GM12864 (cell line): ENCODE measurements around the gene SH2D3C.
A peak's percentile ranks its signal among the peaks of the same experiment; 100 is the strongest.
"Not testable (repeated sequence)": the region's sequence is repeated elsewhere in the genome, so short reads cannot be mapped to it uniquely, and the experiment has no call there.

Source experiments
- DNase-seq: peaks from one replicate; pipeline ENCODE4 v3.0.0-alpha.2; 2011; ENCODE audit warnings: low read depth
- H3K4me3 ChIP-seq: 2 replicates; pipeline ENCODE4 v1.5.1; 2011; ENCODE audit warnings: mild to moderate bottlenecking, low read depth, low read length, control low read depth
- CTCF ChIP-seq: IDR thresholded peaks from 2 replicates; pipeline ENCODE4 v1.5.1; 2011; ENCODE audit warnings: low read depth, mild to moderate bottlenecking, moderate library complexity, low read length, control low read depth, inconsistent platforms; ENCODE audit errors: missing control alignments

SH2D3C gene

DNA sequence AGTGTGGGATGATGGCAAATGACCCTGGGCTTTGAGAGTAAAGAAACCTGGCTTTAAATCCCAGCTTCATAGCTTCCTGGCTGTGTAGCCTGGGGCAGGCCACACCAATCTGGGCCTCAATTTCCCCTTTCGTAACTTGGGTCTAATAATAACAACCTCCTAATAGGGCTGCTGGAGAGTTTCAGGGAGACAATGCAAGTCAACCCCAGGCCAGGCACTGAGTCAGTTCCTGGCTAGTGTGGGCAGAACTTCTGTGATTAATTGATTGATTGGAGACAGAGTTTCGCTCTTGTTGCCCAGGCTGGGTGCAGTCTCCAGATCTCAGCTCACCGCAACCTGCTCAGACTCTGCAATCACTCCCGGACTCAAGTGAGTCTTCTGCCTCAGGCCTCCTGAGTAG, 3.3 kb upstream of the SH2D3C start:
- TF ChIP-seq CTCF, result no peak
- H3K4me3 ChIP-seq, result no peak overlapping the region
- no peak for DNase-seq

DNA sequence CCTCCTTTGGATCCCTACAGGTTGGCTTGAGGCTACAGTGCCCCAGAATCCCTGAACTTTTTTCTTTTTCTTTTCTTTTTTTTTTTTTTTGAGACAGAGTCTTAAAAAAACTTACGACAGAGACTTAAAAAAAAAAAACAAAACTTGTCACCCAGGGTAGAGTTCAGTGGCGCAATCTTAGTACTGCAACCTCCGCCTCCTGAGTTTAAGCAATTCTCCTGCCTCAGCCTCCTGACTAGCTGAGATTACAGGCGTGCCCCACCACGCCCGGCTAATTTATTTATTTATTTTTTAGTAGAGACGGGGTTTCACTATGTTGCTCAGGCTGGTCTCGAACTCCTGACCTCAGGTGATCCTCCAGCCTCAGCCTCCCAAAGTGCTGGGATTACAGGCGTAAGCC, 2.4 kb upstream of the SH2D3C start:
- not testable (repeated sequence) for DNase-seq, H3K4me3 ChIP-seq

DNA sequence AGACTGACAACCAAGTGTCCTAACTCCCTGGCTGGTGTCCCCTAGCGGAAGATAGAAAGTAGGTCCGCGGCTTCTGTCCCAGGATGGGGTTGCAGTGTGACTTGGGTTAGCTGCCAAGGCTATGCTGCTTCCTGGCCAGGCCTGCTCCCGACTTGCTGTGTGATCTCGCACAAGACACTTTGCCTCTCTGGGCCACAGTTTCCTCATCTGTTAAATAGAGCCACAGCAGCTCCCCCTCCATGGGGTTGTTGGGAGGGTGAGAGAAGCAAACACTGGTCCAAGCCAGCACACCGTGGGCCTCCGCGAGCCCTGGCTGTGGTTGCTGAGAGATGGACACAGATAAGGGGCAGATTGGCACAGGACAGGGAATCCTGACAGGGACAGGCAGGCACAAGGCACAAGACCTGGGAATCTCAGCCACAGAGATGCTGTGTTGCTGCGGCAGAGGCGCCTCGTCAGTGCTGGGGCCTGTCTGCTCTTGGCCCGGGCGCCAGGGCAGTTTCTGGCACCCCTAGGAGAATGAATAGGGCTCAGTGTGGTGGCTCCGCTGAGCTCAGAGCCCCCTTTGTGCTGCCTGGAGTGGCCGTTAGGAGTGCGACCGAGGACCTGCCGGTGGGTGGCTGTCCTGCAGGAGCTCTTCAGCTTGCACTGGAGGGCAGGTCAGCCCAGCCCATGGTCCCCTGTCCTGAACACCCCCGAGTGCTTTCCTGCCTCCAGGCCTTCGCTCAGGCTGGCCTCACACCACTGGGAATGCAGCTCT, 1.8 kb upstream of the SH2D3C start:
- DNase-seq, result no peak
- H3K4me3 ChIP-seq, result no peak overlapping the region
- no peak for TF ChIP-seq CTCF

- peak; percentile 82 for DNase-seq
- H3K4me3 ChIP-seq, result peak overlapping the region; percentile 72
- TF ChIP-seq CTCF, result no peak
Measured at GRCh38 chr9:127779136-127779981, 893 bp upstream of the SH2D3C start.

DNA sequence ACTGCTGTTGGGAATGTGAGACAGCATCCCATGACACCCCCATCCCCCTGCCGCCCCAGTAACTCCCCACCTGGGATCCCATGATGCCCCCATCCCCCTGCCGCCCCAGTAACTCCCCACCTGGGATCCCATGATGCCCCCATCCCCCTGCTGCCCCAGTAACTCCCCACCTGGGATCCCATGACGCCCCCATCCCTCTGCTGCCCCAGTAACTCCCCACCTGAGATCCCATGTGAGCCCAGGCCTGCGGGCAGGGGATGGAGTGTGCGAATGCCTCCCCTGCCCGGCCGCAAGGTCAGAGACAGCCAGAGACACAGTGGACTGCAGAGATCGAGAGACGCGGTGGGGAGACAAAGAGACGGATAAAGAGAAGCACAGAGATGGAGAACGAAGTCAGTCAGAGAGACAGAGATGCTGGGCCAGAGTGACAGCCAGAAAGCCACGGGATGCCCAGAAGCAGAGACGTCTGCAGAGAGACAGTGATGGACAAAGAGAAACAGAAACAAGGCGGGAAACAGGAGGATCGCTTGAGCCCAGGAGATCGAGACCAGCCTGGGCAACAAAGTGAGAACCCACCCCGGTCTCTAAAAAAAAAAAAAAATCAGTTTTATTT, 992 bp downstream of the SH2D3C start:
- no peak for DNase-seq
- peak overlapping the region; percentile 72 for H3K4me3 ChIP-seq
- no peak for TF ChIP-seq CTCF

DNA sequence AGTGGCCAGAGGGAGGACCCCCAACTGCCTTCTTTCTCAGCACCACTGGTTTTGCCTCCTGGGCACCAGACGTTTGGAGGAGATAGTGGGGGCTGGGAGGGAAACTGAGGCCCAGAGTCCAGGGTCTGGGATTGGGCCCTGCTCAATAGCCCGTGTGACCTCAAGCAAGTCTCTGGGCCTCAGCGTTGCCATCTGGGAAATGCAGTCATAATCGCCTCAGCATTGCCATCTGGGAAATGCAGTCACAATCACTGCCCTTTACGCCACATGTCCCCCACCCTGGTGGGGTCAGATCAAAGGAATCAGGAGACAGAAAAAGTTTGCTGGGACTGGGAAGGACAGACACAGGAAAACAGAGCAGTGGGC, 1.6 kb downstream of the SH2D3C start:
- peak overlapping the region; percentile 72 for H3K4me3 ChIP-seq
- no peak for TF ChIP-seq CTCF
- no peak for DNase-seq

DNA sequence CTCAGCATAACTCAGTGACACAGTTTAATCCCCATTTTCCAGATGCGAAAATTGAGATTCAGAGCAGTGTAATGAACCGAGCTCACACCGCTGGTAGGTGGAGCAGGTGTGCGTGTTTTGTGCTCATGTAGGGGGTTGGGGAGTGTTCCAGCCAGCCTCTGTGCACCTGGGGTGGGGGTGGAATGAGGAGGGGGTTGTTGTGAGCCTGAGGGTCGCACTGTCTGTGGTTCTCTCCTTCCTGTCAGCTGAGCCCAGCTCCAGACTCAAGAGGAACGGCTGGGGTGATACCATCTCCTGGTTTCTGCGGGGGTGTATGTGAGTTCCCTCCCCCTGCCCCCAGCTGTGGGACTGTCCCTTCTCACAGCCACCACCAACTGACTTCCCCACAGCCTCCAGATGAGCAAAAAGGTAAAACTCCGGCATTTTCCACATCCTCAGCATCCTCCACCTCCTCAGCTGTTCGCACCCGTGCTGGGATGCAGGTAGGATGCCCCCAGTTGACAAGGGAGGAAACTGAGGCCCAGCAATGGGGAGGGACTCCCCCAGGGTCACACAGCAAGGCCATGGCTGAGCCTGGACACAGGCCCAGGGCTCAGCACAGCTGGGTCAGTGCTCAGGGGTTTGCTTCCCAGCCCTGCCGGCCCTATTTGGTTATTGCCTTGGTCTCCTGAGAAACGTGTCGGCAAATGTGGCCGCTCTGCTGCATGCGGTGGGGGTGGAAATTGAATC, 2.1 kb downstream of the SH2D3C start:
- peak; percentile 78 for DNase-seq
- no peak for TF ChIP-seq CTCF
- H3K4me3 ChIP-seq, result peak overlapping the region; percentile 72
